ENCODE measurements around the gene SPINT1.
"Not testable (repeated sequence)": the region's sequence is repeated elsewhere in the genome, so short reads cannot be mapped to it uniquely, and the experiment has no call there.

Gene SPINT1

DNA sequence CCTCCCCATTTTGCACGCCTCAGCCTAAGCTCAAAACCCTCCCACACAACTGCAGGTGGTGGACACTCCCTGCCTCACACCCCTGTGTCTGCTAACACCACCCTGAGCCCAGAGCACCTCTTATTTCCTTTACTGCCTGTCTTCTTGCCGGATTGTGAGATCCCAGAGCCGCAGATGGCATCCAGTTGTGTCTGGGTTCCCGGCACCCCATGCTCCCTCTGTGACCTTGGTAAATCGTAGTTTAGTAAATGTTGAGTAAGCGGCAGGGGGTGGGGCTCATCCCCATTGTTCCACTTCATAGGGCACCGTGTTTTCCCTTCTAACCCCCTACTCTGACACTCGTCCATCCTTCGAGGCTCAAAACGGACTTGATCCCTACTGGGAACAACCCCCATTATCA lies 14.9 kb downstream of the SPINT1 start:
- DNase-seq (ENCODE audit: low spot score): no peak

DNA sequence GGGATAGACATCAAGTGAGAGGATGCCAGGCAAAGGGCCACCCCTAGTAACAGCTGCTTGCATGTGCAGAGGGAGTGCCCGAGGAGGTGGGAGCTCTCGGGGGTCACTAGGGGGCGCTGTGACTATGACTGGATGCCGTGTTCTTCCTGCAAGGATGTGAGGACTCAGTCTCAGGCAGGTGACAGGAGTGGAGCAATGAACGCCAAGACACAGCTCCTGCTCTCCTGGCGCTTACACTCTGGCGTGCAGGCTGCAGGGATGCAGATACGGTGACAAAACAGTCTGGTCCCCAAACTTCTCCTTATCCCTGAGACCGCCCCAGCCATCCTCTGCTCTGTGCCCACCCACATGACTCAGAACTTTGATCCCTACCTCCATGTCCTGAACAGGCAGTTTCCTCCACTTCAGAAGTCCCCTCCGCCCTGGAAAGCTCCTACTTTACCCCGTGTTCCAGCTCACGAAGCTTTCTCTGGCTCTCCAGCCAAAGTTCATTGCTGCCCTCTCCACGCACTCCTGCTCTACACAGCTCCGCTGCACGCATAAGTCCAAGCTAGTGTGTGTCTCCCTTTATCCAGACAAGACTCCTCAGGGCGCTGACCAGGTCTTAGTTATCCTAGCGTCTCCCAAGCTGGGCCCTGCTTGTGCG lies 15.5 kb downstream of the SPINT1 start:
- peak; percentile 81 for DNase-seq (ENCODE audit: low spot score)

- not testable (repeated sequence) for DNase-seq (ENCODE audit: low spot score)
Measured at GRCh38 chr15:40861147-40861546, 17.3 kb downstream of the SPINT1 start.

DNA sequence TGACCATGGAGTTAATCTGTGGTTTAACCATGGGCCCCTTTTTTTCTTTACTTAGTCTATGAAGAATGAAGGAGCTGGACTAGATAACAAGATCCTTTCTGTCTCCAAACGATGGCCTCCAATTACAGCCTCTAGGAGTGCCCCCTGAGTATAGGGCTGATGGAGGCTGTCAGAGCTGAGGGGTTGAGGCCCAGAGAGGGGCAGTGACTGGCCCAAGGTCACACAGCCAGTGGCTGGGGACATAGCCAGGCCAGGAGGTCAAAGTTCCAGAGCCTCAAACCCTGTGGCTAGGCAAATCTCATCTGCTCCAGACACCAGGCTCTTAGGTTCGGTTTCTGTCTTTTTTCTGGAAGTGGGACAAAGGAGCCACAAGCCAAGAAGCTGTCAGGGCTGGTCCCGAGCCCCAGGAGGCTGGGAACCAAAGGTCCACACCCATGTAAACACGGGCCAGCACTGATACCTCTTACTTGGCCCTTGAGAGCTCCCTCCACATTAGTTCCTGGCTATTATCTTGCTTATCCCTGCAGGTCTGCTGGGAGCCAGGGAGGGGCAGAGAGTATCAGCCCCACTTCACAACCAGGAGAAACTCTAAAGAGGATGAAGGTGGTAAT lies 19.9 kb downstream of the SPINT1 start:
- no peak for DNase-seq (ENCODE audit: low spot score)

GRCh38 chr15:40867199-40867598 lies 23.4 kb downstream of the SPINT1 start:
- no peak for DNase-seq (ENCODE audit: low spot score)

GRCh38 chr15:40869686-40870085 lies 25.8 kb downstream of the SPINT1 start:
- no peak for DNase-seq (ENCODE audit: low spot score)

DNA sequence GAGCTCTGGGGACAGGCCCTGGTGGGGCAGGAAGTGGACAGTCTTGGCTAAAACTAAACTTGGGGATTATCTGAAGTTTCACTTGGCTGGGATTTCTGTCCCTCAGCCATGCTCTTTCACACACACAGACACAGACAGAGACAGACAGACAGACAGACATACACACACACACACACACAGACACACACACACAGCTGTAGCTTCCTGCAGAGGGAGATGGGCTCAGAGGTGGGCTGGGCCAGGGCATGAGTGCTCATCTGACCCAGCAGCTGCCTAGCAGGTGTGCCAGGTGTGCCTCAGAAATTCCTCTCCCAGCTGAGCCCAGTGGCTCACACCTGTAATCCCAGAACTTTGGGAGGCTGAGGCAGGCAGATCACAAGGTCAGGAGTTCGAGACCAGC lies 26.9 kb downstream of the SPINT1 start:
- no peak for DNase-seq (ENCODE audit: low spot score)

GRCh38 chr15:40871749-40872617 lies 28.1 kb downstream of the SPINT1 start:
- no peak for DNase-seq (ENCODE audit: low spot score)

DNA sequence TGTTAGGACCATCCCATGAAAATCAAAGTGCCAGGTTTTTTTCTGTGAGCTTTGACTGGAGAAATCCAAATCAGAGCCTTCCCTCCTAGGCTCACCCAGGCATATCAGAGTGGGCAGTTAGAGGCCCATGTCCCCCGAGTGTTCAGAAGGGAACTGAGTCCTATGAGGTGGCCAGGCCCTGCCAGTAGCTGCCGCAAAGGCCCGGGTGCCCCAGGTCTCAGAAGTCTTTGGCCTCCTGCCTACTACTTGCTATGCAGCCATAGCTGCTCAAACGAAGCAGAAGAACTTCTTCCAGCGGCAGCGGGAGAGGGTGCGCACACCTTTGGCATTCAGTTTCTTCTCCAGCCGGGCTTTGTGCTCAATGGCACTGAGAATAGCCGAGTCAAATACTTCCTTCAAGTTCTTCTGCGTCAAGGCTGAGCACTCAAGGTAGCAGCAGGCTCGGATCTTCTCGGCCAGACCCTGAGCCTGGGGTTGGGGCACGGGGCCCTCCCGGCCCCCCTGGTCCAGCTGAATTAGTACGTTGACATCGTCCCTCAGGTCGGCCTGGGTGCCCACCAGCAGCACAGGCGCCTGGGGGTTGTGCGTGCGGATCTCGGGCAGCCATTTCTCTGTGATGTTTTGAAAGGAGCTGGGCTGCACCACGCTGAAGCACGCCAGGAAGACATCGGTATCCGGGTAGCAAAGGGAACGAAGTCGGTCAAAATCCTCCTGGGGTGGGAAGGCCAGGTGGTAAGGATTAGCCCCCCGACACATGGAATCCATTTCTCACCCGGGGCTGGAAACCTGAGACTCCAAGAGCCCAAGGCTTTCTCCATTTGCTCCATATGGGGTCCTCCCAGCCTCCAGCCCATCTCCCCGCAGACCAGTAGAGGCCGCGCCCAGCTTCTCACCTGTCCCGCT lies 29.2 kb downstream of the SPINT1 start:
- no peak for DNase-seq (ENCODE audit: low spot score)

- DNase-seq (ENCODE audit: low spot score): peak; percentile 61
Measured at GRCh38 chr15:40873694-40874561, 30.1 kb downstream of the SPINT1 start, which contains the start of gene RHOV. Gene RHOV (minus strand): TSS chr15:40874234. CDS start chr15:40874139, 95 bp downstream.

DNA sequence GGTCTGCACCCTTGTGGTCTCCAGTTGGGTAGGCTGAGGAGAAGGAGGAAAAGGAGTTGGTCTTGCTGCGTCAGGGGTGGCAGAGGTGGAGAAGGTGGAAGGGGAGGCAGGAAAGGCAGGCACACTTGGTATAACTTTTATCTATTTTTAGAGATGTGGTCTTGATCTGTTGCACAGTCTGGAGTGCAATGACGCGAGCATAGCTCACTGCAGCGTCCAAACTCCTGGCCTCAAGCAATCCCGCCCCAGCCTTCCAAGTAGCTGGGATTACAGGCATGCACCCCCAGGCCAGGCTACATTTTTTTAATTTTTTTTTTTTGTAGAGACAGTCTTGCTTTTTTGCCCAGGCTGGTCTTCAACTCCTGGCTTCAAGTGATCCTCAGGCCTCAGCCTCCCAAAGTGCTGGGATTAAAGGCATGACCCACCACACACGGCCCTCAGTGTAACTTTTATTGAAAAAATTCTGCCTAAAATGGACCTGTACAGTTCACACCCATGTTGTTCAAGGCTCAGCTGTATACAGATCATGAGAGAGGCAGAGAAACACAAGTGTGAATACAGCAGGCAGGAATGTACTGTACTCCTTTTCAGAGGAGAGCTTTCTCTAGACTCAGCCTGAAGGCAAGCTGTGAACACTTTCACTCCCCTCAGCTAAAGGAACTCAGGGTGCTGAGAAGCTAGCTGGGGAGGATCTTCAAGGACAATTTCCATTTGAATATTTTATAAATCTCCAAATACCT lies 32.3 kb downstream of the SPINT1 start:
- DNase-seq (ENCODE audit: low spot score): no peak

GRCh38 chr15:40877694-40878093 lies 33.8 kb downstream of the SPINT1 start:
- DNase-seq (ENCODE audit: low spot score): no peak

GRCh38 chr15:40878785-40879184 lies 34.9 kb downstream of the SPINT1 start:
- no peak for DNase-seq (ENCODE audit: low spot score)

- no peak for DNase-seq (ENCODE audit: low spot score)
Measured at GRCh38 chr15:40879609-40880008, 35.8 kb downstream of the SPINT1 start.

- no peak for DNase-seq (ENCODE audit: low spot score)
Measured at GRCh38 chr15:40881351-40881750, 37.5 kb downstream of the SPINT1 start.

GRCh38 chr15:40886586-40886985 lies 42.7 kb downstream of the SPINT1 start:
- no peak for DNase-seq (ENCODE audit: low spot score)

- DNase-seq (ENCODE audit: low spot score): no peak
Measured at GRCh38 chr15:40889112-40889511, 45.3 kb downstream of the SPINT1 start.

- no peak for DNase-seq (ENCODE audit: low spot score)
Measured at GRCh38 chr15:40891138-40891537, 47.3 kb downstream of the SPINT1 start.

GRCh38 chr15:40891810-40892446 lies 48.1 kb downstream of the SPINT1 start:
- no peak for DNase-seq (ENCODE audit: low spot score)

All from AG08396 (cell line).